H1 (cell line): Measurements from ENCODE around the gene RTKN.

ENCODE experiments used
- CBX5 ChIP-seq: fragments of 300-800, 300-1000 bp; sonication (generic); IDR thresholded peaks from 2 replicates; pipeline ENCODE4 v1.7.1; 2016; ENCODE audit warnings: antibody characterized with exemption, low read length, low read depth
- GABPA ChIP-seq: IDR thresholded peaks from 2 replicates; pipeline ENCODE4 v1.6.1; 2011; ENCODE audit warnings: mild to moderate bottlenecking, low read length, moderate library complexity, borderline replicate concordance; ENCODE audit not compliant: insufficient read depth
- PHF8 ChIP-seq: fragments of 200-600 bp; sonication (generic); conservative IDR thresholded peaks from 2 replicates; pipeline ENCODE4 v1.7.1; 2012; ENCODE audit warnings: low read depth, mild to moderate bottlenecking, inconsistent platforms, low read length, moderate library complexity
- POLR2A ChIP-seq, 2 experiments: IDR thresholded peaks; 1 replicate in 1 of 2; 2 replicates in 1 of 2; pipeline ENCODE4 v1.6.1; 2011; ENCODE audit warnings: low read depth in 2 of 2, low read length in 2 of 2, mild to moderate bottlenecking in 2 of 2; ENCODE audit errors: control extremely low read depth in 1 of 2
- SP4 ChIP-seq: IDR thresholded peaks from 2 replicates; pipeline ENCODE4 v1.6.1; 2012; ENCODE audit warnings: low read length, inconsistent platforms
- TEAD4 ChIP-seq: IDR thresholded peaks from 2 replicates; pipeline ENCODE4 v1.6.1; 2012; ENCODE audit warnings: low read depth, low read length, inconsistent platforms, mixed read lengths
- TF ChIP-seq, protein P1 (sequence below), 3 experiments: IDR thresholded peaks; 1 replicate in 2 of 3; 2 replicates in 1 of 3; pipeline versions ENCODE4 v1.5.1 to v1.6.1; 2011; ENCODE audit warnings: low read length in 3 of 3, mild to moderate bottlenecking in 3 of 3, inconsistent platforms in 2 of 3, low read depth in 1 of 3, moderate library complexity in 1 of 3; ENCODE audit not compliant: insufficient read depth in 1 of 3; ENCODE audit errors: control extremely low read depth in 1 of 3
- TF ChIP-seq, protein P2 (sequence below): IDR thresholded peaks from 2 replicates; pipeline ENCODE4 v1.6.1; 2012; ENCODE audit warnings: inconsistent platforms

DNA sequence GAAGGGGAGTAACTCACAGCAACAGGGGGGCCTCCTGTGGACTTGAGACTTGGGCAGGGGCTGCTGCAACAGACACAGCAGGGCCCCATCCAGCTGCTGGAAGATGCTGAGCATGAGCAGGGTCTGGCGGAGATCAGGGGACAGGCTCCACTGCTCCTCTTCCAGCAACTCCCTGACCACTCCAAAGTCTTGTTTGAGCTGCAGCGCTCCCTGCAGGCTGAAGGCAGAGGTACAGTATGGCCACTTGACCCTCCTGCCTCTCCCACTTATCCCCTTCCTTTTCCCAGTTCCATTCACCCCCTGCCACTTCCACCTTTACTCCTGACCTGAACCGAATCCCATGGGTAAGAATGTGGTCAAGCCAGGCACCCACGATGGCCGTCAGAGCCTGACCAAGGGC is 33.2 kb upstream of the RTKN start:
- TF ChIP-seq, protein P1, sequence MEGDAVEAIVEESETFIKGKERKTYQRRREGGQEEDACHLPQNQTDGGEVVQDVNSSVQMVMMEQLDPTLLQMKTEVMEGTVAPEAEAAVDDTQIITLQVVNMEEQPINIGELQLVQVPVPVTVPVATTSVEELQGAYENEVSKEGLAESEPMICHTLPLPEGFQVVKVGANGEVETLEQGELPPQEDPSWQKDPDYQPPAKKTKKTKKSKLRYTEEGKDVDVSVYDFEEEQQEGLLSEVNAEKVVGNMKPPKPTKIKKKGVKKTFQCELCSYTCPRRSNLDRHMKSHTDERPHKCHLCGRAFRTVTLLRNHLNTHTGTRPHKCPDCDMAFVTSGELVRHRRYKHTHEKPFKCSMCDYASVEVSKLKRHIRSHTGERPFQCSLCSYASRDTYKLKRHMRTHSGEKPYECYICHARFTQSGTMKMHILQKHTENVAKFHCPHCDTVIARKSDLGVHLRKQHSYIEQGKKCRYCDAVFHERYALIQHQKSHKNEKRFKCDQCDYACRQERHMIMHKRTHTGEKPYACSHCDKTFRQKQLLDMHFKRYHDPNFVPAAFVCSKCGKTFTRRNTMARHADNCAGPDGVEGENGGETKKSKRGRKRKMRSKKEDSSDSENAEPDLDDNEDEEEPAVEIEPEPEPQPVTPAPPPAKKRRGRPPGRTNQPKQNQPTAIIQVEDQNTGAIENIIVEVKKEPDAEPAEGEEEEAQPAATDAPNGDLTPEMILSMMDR (IDR thresholded peaks at IDR 0.05; ENCODE audit: control extremely low read depth in 1 of 3, insufficient read depth in 1 of 3, low read depth in 1 of 3, low read length in 3 of 3) = peak; percentile 44 to 83 (median 82)
- TF ChIP-seq CBX5 = no peak
- TF ChIP-seq PHF8 = no peak
- TF ChIP-seq, protein P2, sequence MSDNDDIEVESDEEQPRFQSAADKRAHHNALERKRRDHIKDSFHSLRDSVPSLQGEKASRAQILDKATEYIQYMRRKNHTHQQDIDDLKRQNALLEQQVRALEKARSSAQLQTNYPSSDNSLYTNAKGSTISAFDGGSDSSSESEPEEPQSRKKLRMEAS = no peak
- TF ChIP-seq TEAD4 = no peak
- TF ChIP-seq SP4 = no peak
- TF ChIP-seq GABPA = no peak
- no peak for TF ChIP-seq POLR2A (IDR thresholded peaks at IDR 0.05; ENCODE audit: control extremely low read depth in 1 of 2, low read depth in 2 of 2, low read length in 2 of 2)
